ENCODE results near the gene PSMA8.
A peak's percentile ranks its signal among the peaks of the same experiment; 100 is the strongest.
"Not testable (repeated sequence)": the region's sequence is repeated elsewhere in the genome, so short reads cannot be mapped to it uniquely, and the experiment has no call there.

PSMA8 gene

DNA sequence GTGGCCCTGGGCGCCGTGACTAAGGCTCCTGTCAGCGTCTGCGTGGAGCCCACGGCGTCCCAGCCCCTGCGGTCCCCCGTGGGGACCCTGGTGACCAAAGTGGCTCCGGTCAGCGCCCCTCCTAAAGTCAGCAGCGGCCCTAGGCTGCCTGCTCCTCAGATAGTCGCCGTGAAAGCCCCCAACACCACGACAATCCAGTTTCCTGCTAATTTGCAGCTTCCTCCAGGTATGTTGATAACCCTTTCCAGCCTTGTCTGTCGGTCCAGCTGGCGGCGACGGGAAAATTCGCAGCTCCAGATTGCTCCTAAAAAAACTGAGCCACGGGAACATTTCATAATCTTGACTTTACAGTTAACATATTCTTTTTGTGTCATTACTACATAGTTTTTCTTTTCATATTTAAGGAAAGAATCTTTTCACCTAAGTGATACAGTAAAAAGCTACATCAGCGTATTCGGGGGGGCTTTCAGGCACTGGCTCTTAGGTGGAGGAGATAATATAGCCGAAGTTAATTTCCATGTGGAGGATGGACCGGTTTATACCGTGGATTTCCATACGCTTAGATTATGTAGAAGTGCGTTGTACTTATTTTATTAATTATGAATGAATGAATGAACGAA, 93.5 kb downstream of the PSMA8 start:
- TF ChIP-seq, protein P1, sequence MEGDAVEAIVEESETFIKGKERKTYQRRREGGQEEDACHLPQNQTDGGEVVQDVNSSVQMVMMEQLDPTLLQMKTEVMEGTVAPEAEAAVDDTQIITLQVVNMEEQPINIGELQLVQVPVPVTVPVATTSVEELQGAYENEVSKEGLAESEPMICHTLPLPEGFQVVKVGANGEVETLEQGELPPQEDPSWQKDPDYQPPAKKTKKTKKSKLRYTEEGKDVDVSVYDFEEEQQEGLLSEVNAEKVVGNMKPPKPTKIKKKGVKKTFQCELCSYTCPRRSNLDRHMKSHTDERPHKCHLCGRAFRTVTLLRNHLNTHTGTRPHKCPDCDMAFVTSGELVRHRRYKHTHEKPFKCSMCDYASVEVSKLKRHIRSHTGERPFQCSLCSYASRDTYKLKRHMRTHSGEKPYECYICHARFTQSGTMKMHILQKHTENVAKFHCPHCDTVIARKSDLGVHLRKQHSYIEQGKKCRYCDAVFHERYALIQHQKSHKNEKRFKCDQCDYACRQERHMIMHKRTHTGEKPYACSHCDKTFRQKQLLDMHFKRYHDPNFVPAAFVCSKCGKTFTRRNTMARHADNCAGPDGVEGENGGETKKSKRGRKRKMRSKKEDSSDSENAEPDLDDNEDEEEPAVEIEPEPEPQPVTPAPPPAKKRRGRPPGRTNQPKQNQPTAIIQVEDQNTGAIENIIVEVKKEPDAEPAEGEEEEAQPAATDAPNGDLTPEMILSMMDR (IDR thresholded peaks at IDR 0.05; ENCODE audit: low read depth, low read length, missing control alignments), result no peak
- DNase-seq (ENCODE audit: low read depth), result no peak
- H3K4me3 ChIP-seq (ENCODE audit: low read depth, low read length), result peak overlapping the region; percentile 91
- in situ Hi-C loops (cut with HindIII; ENCODE audit: low sequenced_read_pairs), result no loop called here

DNA sequence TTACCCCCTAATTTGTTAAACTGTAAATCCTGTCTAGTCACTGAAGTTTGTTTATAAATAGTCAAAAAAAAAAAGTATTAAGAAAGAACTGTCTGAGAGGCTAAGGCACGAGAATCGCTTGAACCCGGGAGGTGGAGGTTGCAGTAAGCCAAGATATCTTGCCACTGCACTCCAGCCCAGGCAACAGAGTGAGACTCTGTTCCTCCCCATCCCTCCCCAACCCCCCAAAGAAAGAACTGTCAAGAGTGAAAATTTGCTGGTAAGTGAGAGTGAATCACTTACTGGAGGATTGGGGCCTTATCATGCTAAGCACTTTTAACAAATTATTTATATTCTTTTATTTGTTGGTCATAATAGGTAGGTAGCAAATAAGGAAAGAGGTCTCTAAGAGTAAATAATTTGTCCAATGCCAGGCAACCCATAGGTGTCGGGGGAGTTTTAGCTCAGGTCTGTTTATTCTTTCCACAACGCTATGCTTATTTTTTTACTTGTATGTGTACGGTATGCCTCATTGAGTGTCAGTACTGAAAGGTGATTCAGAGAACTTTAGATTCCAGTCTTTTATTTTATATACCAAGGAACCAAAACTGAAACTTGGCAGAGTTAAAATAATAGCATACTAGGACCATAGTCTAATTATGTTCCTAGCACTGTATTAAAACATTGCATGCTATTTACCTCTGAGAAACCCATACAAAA, 95.0 kb downstream of the PSMA8 start:
- no peak overlapping the region for H3K4me3 ChIP-seq (ENCODE audit: low read depth, low read length)
- DNase-seq (ENCODE audit: low read depth), result no peak

DNA sequence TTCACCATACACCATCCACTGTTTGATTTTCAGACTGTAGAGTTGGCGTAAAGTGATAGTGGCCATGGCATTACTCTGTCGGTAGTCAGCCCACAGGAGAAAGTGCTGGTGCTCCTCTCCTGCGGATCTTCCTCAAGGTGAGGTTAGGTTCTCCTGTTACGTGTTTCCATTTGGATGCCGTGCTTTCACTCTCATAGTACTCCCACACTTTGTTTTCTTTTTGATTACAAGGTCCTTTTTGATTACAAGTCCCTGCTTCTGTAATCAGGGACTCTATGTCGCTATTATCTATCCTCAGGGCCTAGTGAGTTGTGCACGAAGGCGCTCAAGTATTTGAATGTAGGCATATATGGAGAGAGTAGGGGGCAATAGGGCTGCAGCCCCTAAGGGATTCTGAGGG, 96.8 kb downstream of the PSMA8 start:
- in situ Hi-C loops (cut with HindIII; ENCODE audit: low sequenced_read_pairs), result no loop called here
- no peak overlapping the region for H3K4me3 ChIP-seq (ENCODE audit: low read depth, low read length)
- TF ChIP-seq, protein P1 (IDR thresholded peaks at IDR 0.05; ENCODE audit: low read depth, low read length, missing control alignments), result no peak
- DNase-seq (ENCODE audit: low read depth), result no peak

More for the DNA sequence above, 95.0 kb downstream of the PSMA8 start:
- in situ Hi-C loops (cut with HindIII; ENCODE audit: low sequenced_read_pairs), result no loop called here
- TF ChIP-seq, protein P1 (IDR thresholded peaks at IDR 0.05; ENCODE audit: low read depth, low read length, missing control alignments), result no peak

DNA sequence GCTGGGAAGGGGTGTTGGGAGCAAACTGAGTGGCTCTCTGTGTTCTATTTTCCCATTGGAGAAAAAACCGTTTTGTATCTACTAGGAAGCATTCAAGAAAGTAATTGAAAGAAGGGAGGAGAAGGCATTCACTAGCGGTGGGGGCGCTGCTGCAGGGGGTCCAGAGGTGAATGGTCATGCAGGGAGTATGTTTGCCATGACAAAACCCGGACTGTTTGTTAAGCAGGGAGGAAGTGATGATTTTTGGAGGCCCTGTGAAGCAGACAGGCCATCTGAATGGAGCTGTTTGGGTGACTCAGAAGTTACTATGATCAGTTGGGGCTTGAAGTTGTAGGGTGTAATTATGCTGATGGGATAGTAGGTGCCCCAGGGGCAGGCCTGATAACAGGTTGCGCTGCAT, 99.5 kb downstream of the PSMA8 start:
- DNase-seq (ENCODE audit: low read depth), result no peak
- no peak overlapping the region for H3K4me3 ChIP-seq (ENCODE audit: low read depth, low read length)
- TF ChIP-seq, protein P1 (IDR thresholded peaks at IDR 0.05; ENCODE audit: low read depth, low read length, missing control alignments), result no peak
- in situ Hi-C loops (cut with HindIII; ENCODE audit: low sequenced_read_pairs), result no loop called here

DNA sequence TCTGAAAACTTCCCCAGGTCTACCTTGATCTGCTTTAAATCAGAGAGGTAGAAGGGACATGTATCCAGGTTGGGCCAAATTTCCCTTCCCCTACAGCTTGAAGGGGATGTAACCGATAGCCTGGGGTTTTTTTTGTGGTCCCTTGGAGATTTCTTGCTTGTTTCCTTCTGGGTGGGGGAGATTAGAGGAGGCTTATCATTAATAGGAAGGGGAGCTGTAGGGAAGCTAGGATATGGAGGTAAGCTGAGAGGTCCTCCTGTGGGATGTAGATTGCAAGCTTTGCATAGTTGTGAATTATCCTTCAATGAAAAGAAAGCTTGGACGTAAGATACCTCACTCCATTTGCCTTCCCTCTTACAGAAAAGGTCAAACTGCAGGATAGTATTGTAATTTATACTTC, 103.7 kb downstream of the PSMA8 start:
- in situ Hi-C loops (cut with HindIII; ENCODE audit: low sequenced_read_pairs); DNase-seq (ENCODE audit: low read depth); H3K4me3 ChIP-seq (ENCODE audit: low read depth, low read length): not testable (repeated sequence)

DNA sequence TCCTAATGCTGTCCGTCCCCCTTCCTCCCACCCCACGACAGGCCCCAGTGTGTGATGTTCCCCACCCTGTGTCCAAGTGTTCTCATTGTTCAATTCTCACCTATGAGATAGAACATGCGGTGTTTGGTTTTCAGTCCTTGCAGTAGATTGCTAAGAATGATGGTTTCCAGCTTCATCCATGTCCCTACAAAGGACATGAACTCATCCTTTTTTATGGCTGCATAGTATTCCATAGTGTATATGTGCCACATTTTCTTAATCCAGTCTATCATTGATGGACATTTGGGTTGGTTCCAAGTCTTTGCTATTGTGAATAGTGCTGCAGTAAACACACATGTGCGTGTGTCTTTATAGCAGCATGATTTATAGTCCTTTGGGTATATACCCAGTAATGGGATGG, 105.0 kb downstream of the PSMA8 start:
- in situ Hi-C loops (cut with HindIII; ENCODE audit: low sequenced_read_pairs); DNase-seq (ENCODE audit: low read depth); H3K4me3 ChIP-seq (ENCODE audit: low read depth, low read length): not testable (repeated sequence)

DNA sequence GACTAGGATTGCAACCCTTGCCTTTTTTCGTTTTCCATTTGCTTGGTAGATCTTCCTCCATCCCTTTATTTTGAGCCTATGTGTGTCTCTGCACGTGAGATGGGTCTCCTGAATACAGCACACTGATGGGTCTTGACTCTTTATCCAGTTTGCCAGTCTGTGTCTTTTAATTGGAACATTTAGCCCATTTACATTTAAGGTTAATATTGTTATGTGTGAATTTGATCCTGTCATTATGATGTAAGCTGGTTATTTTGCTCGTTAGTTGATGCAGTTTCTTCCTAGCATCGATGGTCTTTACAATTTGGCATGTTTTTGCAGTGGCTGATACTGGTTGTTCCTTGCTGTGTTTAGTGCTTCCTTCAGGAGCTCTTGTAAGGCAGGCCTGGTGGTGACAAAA, 108.7 kb downstream of the PSMA8 start:
- H3K4me3 ChIP-seq (ENCODE audit: low read depth, low read length); DNase-seq (ENCODE audit: low read depth); in situ Hi-C loops (cut with HindIII; ENCODE audit: low sequenced_read_pairs): not testable (repeated sequence)
